ENCODE results near the gene TMTC2.

TMTC2 gene

DNA sequence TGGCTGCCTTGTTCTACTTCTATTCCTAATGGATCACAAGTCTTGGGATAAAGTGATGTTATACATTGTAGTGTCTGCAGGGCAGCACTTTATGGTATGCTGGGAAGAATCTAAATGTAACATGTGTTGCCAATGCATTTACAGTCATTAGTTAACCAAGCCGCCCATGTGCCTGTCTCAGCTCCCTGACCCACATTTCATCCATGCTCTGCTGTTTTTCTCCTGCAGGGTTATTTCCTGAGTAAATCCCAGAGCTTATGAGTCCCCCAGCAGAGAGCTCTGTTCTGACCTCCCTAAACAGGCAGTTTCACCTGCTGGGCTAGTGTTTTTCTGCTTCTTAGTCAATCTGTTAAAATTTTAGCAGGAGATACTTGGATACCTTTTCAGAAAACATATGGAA, 4.4 kb upstream of the TMTC2 start:
- H3K9ac ChIP-seq (ENCODE audit: insufficient read length, low read depth), result no peak overlapping the region
- no peak for DNase-seq (ENCODE audit: low read depth, low spot score)

GRCh38 chr12:82682851-82683261, 3.9 kb upstream of the TMTC2 start:
- Histone ChIP-seq H3K9ac (ENCODE audit: insufficient read length, low read depth) (no peak overlapping the region), H3K4me3 (ENCODE audit: insufficient read length, low read depth) (no peak overlapping the region), H3K36me3 (ENCODE audit: insufficient read depth, insufficient read length, low read length) (no peaks in the 10 kb centered on the region), H3K4me1 (ENCODE audit: insufficient read depth, insufficient read length) (no peaks in the 10 kb centered on the region), H3K27me3 (ENCODE audit: insufficient read depth, insufficient read length) (peaks cover 7% of the 10 kb centered on the region), H3K9me3 (ENCODE audit: insufficient read depth, low read length) (no peaks in the 10 kb centered on the region)
- TF ChIP-seq SUZ12 (IDR thresholded peaks at IDR 0.05; ENCODE audit: extremely low read depth, insufficient read depth, insufficient read length) (no peak), YY1 (IDR thresholded peaks at IDR 0.05; ENCODE audit: insufficient read depth, insufficient read length) (no peak), ZNF274 (IDR thresholded peaks at IDR 0.05; ENCODE audit: low read depth, low read length) (no peak)
- DNase-seq (ENCODE audit: low read depth, low spot score), result no peak

More for the DNA sequence above, 4.4 kb upstream of the TMTC2 start:
- Histone ChIP-seq H3K4me3 (ENCODE audit: insufficient read length, low read depth) (no peak overlapping the region), H3K4me1 (ENCODE audit: insufficient read depth, insufficient read length) (no peaks in the 10 kb centered on the region), H3K36me3 (ENCODE audit: insufficient read depth, insufficient read length, low read length) (no peaks in the 10 kb centered on the region), H3K9me3 (ENCODE audit: insufficient read depth, low read length) (no peaks in the 10 kb centered on the region), H3K27me3 (ENCODE audit: insufficient read depth, insufficient read length) (peaks cover 7% of the 10 kb centered on the region)
- no peak for TF ChIP-seq SUZ12 (IDR thresholded peaks at IDR 0.05; ENCODE audit: extremely low read depth, insufficient read depth, insufficient read length)

DNA sequence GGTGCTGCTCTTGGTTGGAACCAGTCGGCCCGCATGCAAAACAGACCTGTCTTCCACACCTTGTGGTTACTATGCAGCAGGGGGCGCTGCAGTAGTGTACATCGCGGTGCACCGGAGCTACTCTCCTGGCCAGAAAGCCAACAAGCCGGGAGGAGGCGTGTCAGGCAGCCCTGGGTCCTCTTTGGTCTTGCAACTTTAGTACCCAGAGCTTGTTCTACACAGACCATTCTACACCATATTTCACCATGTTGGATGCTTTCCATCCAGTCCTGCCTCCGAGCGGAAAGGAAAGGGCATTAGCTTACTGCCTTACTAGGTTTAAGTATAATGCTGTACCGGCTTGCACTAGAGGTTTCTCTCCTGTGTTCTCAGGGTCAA, 927 bp upstream of the TMTC2 start:
- H3K36me3 ChIP-seq (ENCODE audit: insufficient read depth, insufficient read length, low read length), result no peaks in the 10 kb centered on the region
- peak overlapping the region; percentile 73 for H3K4me3 ChIP-seq (ENCODE audit: insufficient read length, low read depth)
- peak; percentile 93 for DNase-seq (ENCODE audit: low read depth, low spot score)
- H3K9ac ChIP-seq (ENCODE audit: insufficient read length, low read depth), result peak overlapping the region; percentile 77
- no peak for TF ChIP-seq ZNF274 (IDR thresholded peaks at IDR 0.05; ENCODE audit: low read depth, low read length)
- TF ChIP-seq SUZ12 (IDR thresholded peaks at IDR 0.05; ENCODE audit: extremely low read depth, insufficient read depth, insufficient read length), result no peak
- no peak for TF ChIP-seq YY1 (IDR thresholded peaks at IDR 0.05; ENCODE audit: insufficient read depth, insufficient read length)
- no peaks in the 10 kb centered on the region for H3K9me3 ChIP-seq (ENCODE audit: insufficient read depth, low read length)
- H3K27me3 ChIP-seq (ENCODE audit: insufficient read depth, insufficient read length), result peaks cover 11% of the 10 kb centered on the region
- peaks cover 2% of the 10 kb centered on the region for H3K4me1 ChIP-seq (ENCODE audit: insufficient read depth, insufficient read length)

- Histone ChIP-seq H3K9me3 (ENCODE audit: insufficient read depth, low read length) (no peaks in the 10 kb centered on the region), H3K36me3 (ENCODE audit: insufficient read depth, insufficient read length, low read length) (no peaks in the 10 kb centered on the region), H3K4me1 (ENCODE audit: insufficient read depth, insufficient read length) (peaks cover 2% of the 10 kb centered on the region), H3K4me3 (ENCODE audit: insufficient read length, low read depth) (peak overlapping the region; percentile 73), H3K27me3 (ENCODE audit: insufficient read depth, insufficient read length) (peaks cover 11% of the 10 kb centered on the region), H3K9ac (ENCODE audit: insufficient read length, low read depth) (peak overlapping the region; percentile 88)
- DNase-seq (ENCODE audit: low read depth, low spot score), result peak; percentile 50
- TF ChIP-seq SUZ12 (IDR thresholded peaks at IDR 0.05; ENCODE audit: extremely low read depth, insufficient read depth, insufficient read length), result no peak
- TF ChIP-seq ZNF274 (IDR thresholded peaks at IDR 0.05; ENCODE audit: low read depth, low read length), result no peak
- TF ChIP-seq YY1 (IDR thresholded peaks at IDR 0.05; ENCODE audit: insufficient read depth, insufficient read length), result no peak
Measured at GRCh38 chr12:82687021-82688011, 610 bp downstream of the TMTC2 start.

DNA sequence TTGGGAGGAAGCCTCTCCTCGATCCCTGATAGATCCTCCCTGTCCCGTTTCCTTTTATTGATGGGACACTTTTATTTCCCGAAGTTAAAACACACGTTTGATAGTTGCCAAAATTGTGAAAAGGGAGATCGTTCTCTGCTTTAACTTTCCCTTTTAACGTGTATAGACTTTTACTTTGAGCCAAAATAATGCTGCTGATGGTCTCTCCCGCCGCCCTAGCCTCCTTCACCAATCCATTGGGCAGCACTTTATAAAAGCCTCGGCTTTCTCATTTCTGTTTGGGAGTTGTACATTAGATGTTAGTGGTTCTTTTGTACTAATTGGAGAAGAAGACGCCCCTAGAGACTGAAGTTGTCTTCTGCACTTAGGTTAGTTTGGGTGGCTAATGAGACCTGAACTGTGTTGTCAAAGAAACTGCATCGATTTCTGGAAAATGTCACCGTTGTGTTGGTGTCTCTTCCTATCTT, 1.4 kb downstream of the TMTC2 start:
- DNase-seq (ENCODE audit: low read depth, low spot score), result no peak
- H3K4me1 ChIP-seq (ENCODE audit: insufficient read depth, insufficient read length), result peaks cover 2% of the 10 kb centered on the region
- peak overlapping the region; percentile 88 for H3K9ac ChIP-seq (ENCODE audit: insufficient read length, low read depth)
- TF ChIP-seq YY1 (IDR thresholded peaks at IDR 0.05; ENCODE audit: insufficient read depth, insufficient read length), result no peak
- no peak for TF ChIP-seq SUZ12 (IDR thresholded peaks at IDR 0.05; ENCODE audit: extremely low read depth, insufficient read depth, insufficient read length)
- TF ChIP-seq ZNF274 (IDR thresholded peaks at IDR 0.05; ENCODE audit: low read depth, low read length), result no peak
- peaks cover 11% of the 10 kb centered on the region for H3K27me3 ChIP-seq (ENCODE audit: insufficient read depth, insufficient read length)
- peak overlapping the region; percentile 73 for H3K4me3 ChIP-seq (ENCODE audit: insufficient read length, low read depth)
- H3K9me3 ChIP-seq (ENCODE audit: insufficient read depth, low read length), result no peaks in the 10 kb centered on the region
- no peaks in the 10 kb centered on the region for H3K36me3 ChIP-seq (ENCODE audit: insufficient read depth, insufficient read length, low read length)

- DNase-seq (ENCODE audit: low read depth, low spot score), result no peak
- Histone ChIP-seq H3K4me1 (ENCODE audit: insufficient read depth, insufficient read length) (peaks cover 2% of the 10 kb centered on the region), H3K27me3 (ENCODE audit: insufficient read depth, insufficient read length) (peaks cover 11% of the 10 kb centered on the region), H3K4me3 (ENCODE audit: insufficient read length, low read depth) (peak overlapping the region; percentile 73), H3K36me3 (ENCODE audit: insufficient read depth, insufficient read length, low read length) (no peaks in the 10 kb centered on the region), H3K9me3 (ENCODE audit: insufficient read depth, low read length) (no peaks in the 10 kb centered on the region), H3K9ac (ENCODE audit: insufficient read length, low read depth) (no peak overlapping the region)
- TF ChIP-seq ZNF274 (IDR thresholded peaks at IDR 0.05; ENCODE audit: low read depth, low read length), result no peak
- TF ChIP-seq SUZ12 (IDR thresholded peaks at IDR 0.05; ENCODE audit: extremely low read depth, insufficient read depth, insufficient read length), result no peak
- TF ChIP-seq YY1 (IDR thresholded peaks at IDR 0.05; ENCODE audit: insufficient read depth, insufficient read length), result no peak
Measured at GRCh38 chr12:82688596-82688995, 1.9 kb downstream of the TMTC2 start.

- DNase-seq (ENCODE audit: low read depth, low spot score), result no peak
- H3K4me1 ChIP-seq (ENCODE audit: insufficient read depth, insufficient read length), result peaks cover 2% of the 10 kb centered on the region
- H3K27me3 ChIP-seq (ENCODE audit: insufficient read depth, insufficient read length), result peaks cover 11% of the 10 kb centered on the region
- no peaks in the 10 kb centered on the region for H3K9me3 ChIP-seq (ENCODE audit: insufficient read depth, low read length)
- no peak for TF ChIP-seq YY1 (IDR thresholded peaks at IDR 0.05; ENCODE audit: insufficient read depth, insufficient read length)
- no peak for TF ChIP-seq SUZ12 (IDR thresholded peaks at IDR 0.05; ENCODE audit: extremely low read depth, insufficient read depth, insufficient read length)
- no peak for TF ChIP-seq ZNF274 (IDR thresholded peaks at IDR 0.05; ENCODE audit: low read depth, low read length)
- H3K9ac ChIP-seq (ENCODE audit: insufficient read length, low read depth), result no peak overlapping the region
- no peaks in the 10 kb centered on the region for H3K36me3 ChIP-seq (ENCODE audit: insufficient read depth, insufficient read length, low read length)
- no peak overlapping the region for H3K4me3 ChIP-seq (ENCODE audit: insufficient read length, low read depth)
Measured at GRCh38 chr12:82690006-82690405, 3.3 kb downstream of the TMTC2 start.
